ENCODE measurements around the gene CEP128. TPM values are rescaled to one million over a fixed set of nuclear protein-coding genes. Genes with fewer than 3 reads are reported as not detected.
A peak's percentile ranks its signal among the peaks of the same experiment; 100 is the strongest.

The CEP128 gene
- total RNA-seq, 4 donors from 2014 or later, result 3.5 to 12.9 (median 9.7) TPM

- intact Hi-C loops (cut with DNase I), result no loop called here
- 94% methylated on average over 5 of the region's 5 CpGs for WGBS
- TF ChIP-seq POLR2AphosphoS5 (IDR thresholded peaks at IDR 0.05) (no peak), POLR2A (IDR thresholded peaks at IDR 0.05; ENCODE audit: low read depth) (no peak), CTCF (IDR thresholded peaks at IDR 0.05) (no peak), EP300 (IDR thresholded peaks at IDR 0.05) (no peak)
Measured at GRCh38 chr14:80862541-80862940, 79.0 kb downstream of the CEP128 start.

GRCh38 chr14:80850197-80850814 lies 91.2 kb downstream of the CEP128 start:
- Histone ChIP-seq H3K27ac (replicated peaks in 1 of 4) (no peak overlapping the region), H3K36me3 (no peaks in the 10 kb centered on the region), H3K4me1 (peaks cover 0 to 12% (median 11%) of the 10 kb centered on the region in 4 donors), H3K27me3 (no peaks in the 10 kb centered on the region), H3K4me3 (no peak overlapping the region), H3K9me3 (no peaks in the 10 kb centered on the region)
- 22% methylated on average over 4 of the region's 4 CpGs for WGBS
- DNase-seq (ENCODE audit: extremely low spot score), result no peak
- peak; percentile 66 to 69 (median 68) for TF ChIP-seq CTCF (IDR thresholded peaks at IDR 0.05)
- TF ChIP-seq POLR2A (IDR thresholded peaks at IDR 0.05; ENCODE audit: low read depth), result no peak
- intact Hi-C loops (cut with DNase I), result loop anchor here (2.0 to 10.0 kb wide), 2 partner anchors 794 to 1886 kb away; no protein-coding TSS in a partner anchor

More at GRCh38 chr14:80862541-80862940, 79.0 kb downstream of the CEP128 start:
- H3K27me3 ChIP-seq, result no peaks in the 10 kb centered on the region
- peaks cover 0 to 6% (median 2%) of the 10 kb centered on the region in 4 donors for H3K9me3 ChIP-seq
- DNase-seq (ENCODE audit: extremely low spot score), result no peak
- no peak overlapping the region for H3K4me3 ChIP-seq
- H3K4me1 ChIP-seq, result no peaks in the 10 kb centered on the region
- H3K27ac ChIP-seq (replicated peaks in 1 of 4), result no peak overlapping the region
- H3K36me3 ChIP-seq, result no peaks in the 10 kb centered on the region

- H3K27ac ChIP-seq (replicated peaks in 1 of 4), result no peak overlapping the region
- no peaks in the 10 kb centered on the region for H3K36me3 ChIP-seq
- TF ChIP-seq EP300 (IDR thresholded peaks at IDR 0.05) (no peak), POLR2A (IDR thresholded peaks at IDR 0.05; ENCODE audit: low read depth) (no peak), CTCF (IDR thresholded peaks at IDR 0.05) (no peak)
- no peak for DNase-seq (ENCODE audit: extremely low spot score)
- H3K27me3 ChIP-seq, result no peaks in the 10 kb centered on the region
- no peak overlapping the region for H3K4me3 ChIP-seq
- intact Hi-C loops (cut with DNase I), result no loop called here
- H3K9me3 ChIP-seq, result no peaks in the 10 kb centered on the region
- H3K4me1 ChIP-seq, result peaks cover 0 to 16% (median 12%) of the 10 kb centered on the region in 4 donors
- 50% methylated on average over 2 of the region's 2 CpGs for WGBS
Measured at GRCh38 chr14:80847070-80847469, 94.5 kb downstream of the CEP128 start.

- no peaks in the 10 kb centered on the region for H3K9me3 ChIP-seq
- no peak for DNase-seq (ENCODE audit: extremely low spot score)
- intact Hi-C loops (cut with DNase I), result no loop called here
- no peaks in the 10 kb centered on the region for H3K27me3 ChIP-seq
- 97% methylated on average over 4 of the region's 4 CpGs for WGBS
- no peak overlapping the region for H3K27ac ChIP-seq (replicated peaks in 1 of 4)
- H3K4me3 ChIP-seq, result no peak overlapping the region
- no peak for TF ChIP-seq POLR2AphosphoS5 (IDR thresholded peaks at IDR 0.05)
- H3K36me3 ChIP-seq, result no peaks in the 10 kb centered on the region
- peaks cover 0 to 16% (median 12%) of the 10 kb centered on the region in 4 donors for H3K4me1 ChIP-seq
Measured at GRCh38 chr14:80845856-80846255, 95.7 kb downstream of the CEP128 start.

GRCh38 chr14:80844872-80845271 lies 96.7 kb downstream of the CEP128 start:
- H3K4me1 ChIP-seq, result peaks cover 0 to 9% (median 3%) of the 10 kb centered on the region in 4 donors
- no peak overlapping the region for H3K4me3 ChIP-seq
- H3K36me3 ChIP-seq, result no peaks in the 10 kb centered on the region
- no peak overlapping the region for H3K27ac ChIP-seq (replicated peaks in 1 of 4)
- H3K9me3 ChIP-seq, result no peaks in the 10 kb centered on the region
- intact Hi-C loops (cut with DNase I), result no loop called here
- TF ChIP-seq CTCF (IDR thresholded peaks at IDR 0.05) (no peak), EP300 (IDR thresholded peaks at IDR 0.05) (no peak), POLR2AphosphoS5 (IDR thresholded peaks at IDR 0.05) (no peak), POLR2A (IDR thresholded peaks at IDR 0.05; ENCODE audit: low read depth) (no peak)
- 79% methylated on average over 2 of the region's 2 CpGs for WGBS
- no peaks in the 10 kb centered on the region for H3K27me3 ChIP-seq
- no peak for DNase-seq (ENCODE audit: extremely low spot score)
